Caco-2 (cell line): ENCODE measurements around the gene IRX1. TPM values are rescaled to one million over a fixed set of nuclear protein-coding genes. Genes with fewer than 3 reads are reported as not detected.

Experiments used
- BruUV-seq: library from RNA; stranded (reverse); fragments of 400-500 nt; replicated peaks from 2 replicates; lab custom pipeline; 2021; lab: Mats Ljungman, UMichigan
- CTCF ChIA-PET: fragments of 300-600 bp; sonication (Branson Sonifier 250); formaldehyde crosslinking; loops from one replicate; lab custom pipeline; 2022; ENCODE audit warnings: antibody characterized with exemption; lab: Charles Lee
- POLR2A ChIA-PET: fragments of 300-600 bp; sonication (Branson Sonifier 250); formaldehyde crosslinking; loops from one replicate; lab custom pipeline; 2022; ENCODE audit warnings: antibody characterized with exemption; lab: Charles Lee
- DNase-seq, 2 experiments: peaks; one replicate each; pipeline versions ENCODE4 v3.0.0 to v3.0.0-alpha.2; 2020 to 2022
- H3K27me3 ChIP-seq: replicated peaks from 2 replicates; pipeline ENCODE4 v1.6.0; 2011; ENCODE audit warnings: low read length; ENCODE audit not compliant: control insufficient read depth, insufficient read depth
- H3K36me3 ChIP-seq: 2 replicates; pipeline ENCODE4 v1.5.1; 2011; ENCODE audit warnings: low read length; ENCODE audit not compliant: control insufficient read depth, insufficient read depth
- H3K4me1 ChIP-seq: fragments of 250-450 bp; sonication (Bioruptor Pico); 2 replicates; pipeline ENCODE4 v1.5.1; 2020; ENCODE audit warnings: mild to moderate bottlenecking
- H3K4me3 ChIP-seq: 2 replicates; pipeline ENCODE4 v1.5.1; 2011; ENCODE audit warnings: low read depth, mild to moderate bottlenecking, control low read depth, low read length
- H3K9me3 ChIP-seq: fragments of 250-450 bp; sonication (Bioruptor Pico); 2 replicates; pipeline ENCODE4 v1.5.1; 2020; ENCODE audit warnings: mild to moderate bottlenecking, moderate library complexity
- H3K27ac Mint-ChIP-seq: one replicate; pipeline ENCODE4 v1.8.0; 2022; ENCODE audit warnings: mixed read lengths; ENCODE audit not compliant: unreplicated experiment
- H3K27me3 Mint-ChIP-seq: one replicate; pipeline ENCODE4 v1.8.0; 2022; ENCODE audit warnings: mixed read lengths; ENCODE audit not compliant: insufficient read depth, unreplicated experiment
- H3K36me3 Mint-ChIP-seq: one replicate; pipeline ENCODE4 v1.8.0; 2022; ENCODE audit warnings: mild to moderate bottlenecking, mixed read lengths; ENCODE audit not compliant: insufficient read depth, unreplicated experiment
- H3K4me1 Mint-ChIP-seq: one replicate; pipeline ENCODE4 v1.8.0; 2022; ENCODE audit warnings: low read depth, mixed read lengths; ENCODE audit not compliant: unreplicated experiment
- H3K4me3 Mint-ChIP-seq: one replicate; pipeline ENCODE4 v1.8.0; 2022; ENCODE audit warnings: mild to moderate bottlenecking, moderate library complexity, mixed read lengths; ENCODE audit not compliant: unreplicated experiment
- H3K9me3 Mint-ChIP-seq: one replicate; pipeline ENCODE4 v1.8.0; 2022; ENCODE audit warnings: mixed read lengths; ENCODE audit not compliant: unreplicated experiment
- intact Hi-C: fragments of 100-400 bp; cut with micrococcal nuclease; formaldehyde crosslinking; loops from one replicate; pipeline ENCODE4 v1.10.0; 2022; ENCODE audit not compliant: unreplicated experiment
- total RNA-seq: library from RNA; stranded (reverse); gene quantifications from 2 replicates; pipeline ENCODE4 v1.2.3, GENCODE V29; 2022
- TF ChIP-seq, protein P1 (sequence below), 2 experiments: fragments of 200-600 bp in 1 of 2; IDR thresholded peaks; 1 replicate in 1 of 2; 2 replicates in 1 of 2; pipeline versions ENCODE4 v1.5.1 to v1.8.0; 2011 to 2022; ENCODE audit warnings: antibody characterized with exemption in 1 of 2, control low read depth in 1 of 2, inconsistent platforms in 1 of 2, low read depth in 1 of 2, low read length in 1 of 2, mild to moderate bottlenecking in 1 of 2, moderate library complexity in 1 of 2; ENCODE audit not compliant: insufficient read depth in 1 of 2, severe bottlenecking in 1 of 2, unreplicated experiment in 1 of 2

Gene IRX1
- total RNA-seq, 1 experiment from 2014 or later, result not detected

DNA sequence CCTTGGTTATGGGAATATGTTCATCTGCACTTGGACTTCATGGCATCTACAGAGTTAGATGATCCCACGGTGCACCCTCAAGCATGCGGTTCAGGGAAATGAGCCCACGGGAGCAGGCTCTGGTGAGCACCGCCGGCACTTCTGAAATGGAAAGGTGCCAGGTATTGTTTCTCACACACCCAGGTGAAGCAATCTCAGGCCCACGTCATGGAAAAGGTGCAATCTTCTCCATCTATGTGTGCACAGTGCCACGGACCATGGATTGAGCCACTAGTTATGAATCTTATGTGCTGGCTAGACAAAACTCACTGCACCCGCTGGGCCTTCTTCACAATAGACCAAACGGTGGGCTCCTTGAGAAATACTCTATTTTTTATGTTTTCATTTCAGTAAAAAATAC is 27.3 kb downstream of the IRX1 start:
- CTCF ChIA-PET, result no interaction called here
- peaks cover 3% of the 10 kb centered on the region for H3K27me3 Mint-ChIP-seq
- no peaks in the 10 kb centered on the region for H3K4me1 ChIP-seq
- no TSS peak for BruUV-seq
- H3K27ac Mint-ChIP-seq, result no peak overlapping the region
- no peaks in the 10 kb centered on the region for H3K4me1 Mint-ChIP-seq
- no peaks in the 10 kb centered on the region for H3K27me3 ChIP-seq
- H3K4me3 Mint-ChIP-seq, result no peak overlapping the region
- TF ChIP-seq, protein P1, sequence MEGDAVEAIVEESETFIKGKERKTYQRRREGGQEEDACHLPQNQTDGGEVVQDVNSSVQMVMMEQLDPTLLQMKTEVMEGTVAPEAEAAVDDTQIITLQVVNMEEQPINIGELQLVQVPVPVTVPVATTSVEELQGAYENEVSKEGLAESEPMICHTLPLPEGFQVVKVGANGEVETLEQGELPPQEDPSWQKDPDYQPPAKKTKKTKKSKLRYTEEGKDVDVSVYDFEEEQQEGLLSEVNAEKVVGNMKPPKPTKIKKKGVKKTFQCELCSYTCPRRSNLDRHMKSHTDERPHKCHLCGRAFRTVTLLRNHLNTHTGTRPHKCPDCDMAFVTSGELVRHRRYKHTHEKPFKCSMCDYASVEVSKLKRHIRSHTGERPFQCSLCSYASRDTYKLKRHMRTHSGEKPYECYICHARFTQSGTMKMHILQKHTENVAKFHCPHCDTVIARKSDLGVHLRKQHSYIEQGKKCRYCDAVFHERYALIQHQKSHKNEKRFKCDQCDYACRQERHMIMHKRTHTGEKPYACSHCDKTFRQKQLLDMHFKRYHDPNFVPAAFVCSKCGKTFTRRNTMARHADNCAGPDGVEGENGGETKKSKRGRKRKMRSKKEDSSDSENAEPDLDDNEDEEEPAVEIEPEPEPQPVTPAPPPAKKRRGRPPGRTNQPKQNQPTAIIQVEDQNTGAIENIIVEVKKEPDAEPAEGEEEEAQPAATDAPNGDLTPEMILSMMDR (IDR thresholded peaks at IDR 0.05; ENCODE audit: insufficient read depth in 1 of 2, low read depth in 1 of 2, low read length in 1 of 2, severe bottlenecking in 1 of 2, unreplicated experiment in 1 of 2), result no peak
- peaks cover 8% of the 10 kb centered on the region for H3K9me3 Mint-ChIP-seq
- no peaks in the 10 kb centered on the region for H3K36me3 ChIP-seq
- H3K9me3 ChIP-seq, result no peaks in the 10 kb centered on the region
- DNase-seq, result no peak
- H3K36me3 Mint-ChIP-seq, result no peaks in the 10 kb centered on the region
- intact Hi-C loops, result no loop called here
- H3K4me3 ChIP-seq, result no peak overlapping the region
- POLR2A ChIA-PET, result no interaction called here

DNA sequence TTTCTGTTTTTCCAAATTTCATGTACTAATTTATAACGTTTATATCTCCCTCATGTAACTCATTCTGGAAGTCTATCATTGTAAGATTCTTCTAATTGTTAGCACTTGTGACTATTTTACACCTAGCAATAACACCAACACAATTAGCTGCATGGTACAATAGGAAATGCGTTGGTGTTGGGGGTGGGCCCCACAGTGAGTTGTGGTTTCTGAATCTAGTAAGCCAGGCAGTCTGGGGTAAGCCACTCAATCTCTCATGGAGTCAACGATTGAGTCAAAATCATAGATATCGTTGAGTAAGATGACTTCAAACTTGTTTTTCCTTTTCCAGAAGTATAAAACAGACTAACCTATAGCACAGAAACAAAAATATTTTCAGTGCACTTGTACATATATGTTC is 30.0 kb downstream of the IRX1 start:
- Histone ChIP-seq H3K4me1 (no peaks in the 10 kb centered on the region), H3K36me3 (no peaks in the 10 kb centered on the region), H3K4me3 (no peak overlapping the region), H3K27me3 (no peaks in the 10 kb centered on the region), H3K9me3 (no peaks in the 10 kb centered on the region)
- DNase-seq, result no peak
- Mint-ChIP-seq H3K4me1 (no peaks in the 10 kb centered on the region), H3K27me3 (no peaks in the 10 kb centered on the region), H3K4me3 (no peak overlapping the region), H3K36me3 (no peaks in the 10 kb centered on the region), H3K9me3 (peaks cover 10% of the 10 kb centered on the region), H3K27ac (no peak overlapping the region)
- TF ChIP-seq, protein P1 (IDR thresholded peaks at IDR 0.05; ENCODE audit: insufficient read depth in 1 of 2, low read depth in 1 of 2, low read length in 1 of 2, severe bottlenecking in 1 of 2, unreplicated experiment in 1 of 2), result no peak
- ChIA-PET CTCF (no interaction called here), POLR2A (no interaction called here)
- BruUV-seq, result no TSS peak
- intact Hi-C loops, result no loop called here

DNA sequence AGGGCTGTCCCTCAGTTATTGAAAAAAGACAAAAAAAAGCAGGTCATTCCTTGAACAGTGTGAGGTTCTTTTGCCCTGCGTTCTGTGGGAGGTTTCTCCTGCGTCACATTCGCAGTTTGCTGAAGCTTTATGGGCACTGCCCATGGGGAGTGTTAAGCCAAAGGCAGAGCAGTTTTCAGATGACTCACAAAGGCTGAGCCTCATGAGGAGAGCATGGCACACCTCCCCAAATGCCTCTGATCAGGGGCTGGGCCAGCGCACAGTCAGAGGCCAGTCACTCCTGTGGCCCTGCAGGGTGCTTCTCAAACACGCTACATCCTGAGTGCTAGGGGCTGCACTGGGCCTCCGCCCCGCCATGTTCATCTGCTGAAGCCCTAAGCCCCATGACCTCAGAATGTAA is 38.4 kb downstream of the IRX1 start:
- intact Hi-C loops, result no loop called here
- CTCF ChIA-PET, result no interaction called here
- H3K9me3 Mint-ChIP-seq, result peaks cover 8% of the 10 kb centered on the region
- peaks cover 9% of the 10 kb centered on the region for H3K27me3 Mint-ChIP-seq
- Histone ChIP-seq H3K27me3 (no peaks in the 10 kb centered on the region), H3K36me3 (no peaks in the 10 kb centered on the region), H3K4me1 (no peaks in the 10 kb centered on the region), H3K9me3 (no peaks in the 10 kb centered on the region), H3K4me3 (no peak overlapping the region)
- no peak for DNase-seq
- no TSS peak for BruUV-seq
- POLR2A ChIA-PET, result no interaction called here
- H3K4me1 Mint-ChIP-seq, result no peaks in the 10 kb centered on the region
- no peak overlapping the region for H3K27ac Mint-ChIP-seq
- TF ChIP-seq, protein P1 (IDR thresholded peaks at IDR 0.05; ENCODE audit: insufficient read depth in 1 of 2, low read depth in 1 of 2, low read length in 1 of 2, severe bottlenecking in 1 of 2, unreplicated experiment in 1 of 2), result no peak
- no peak overlapping the region for H3K4me3 Mint-ChIP-seq
- no peaks in the 10 kb centered on the region for H3K36me3 Mint-ChIP-seq
